Panc1 (cell line): Measurements from ENCODE around the gene RRAS2.

Source experiments
- CTCF ChIP-seq: fragments of 450-650 bp; IDR thresholded peaks from 2 replicates; pipeline ENCODE4 v1.5.1; 2017; ENCODE audit warnings: mild to moderate bottlenecking
- POLR2AphosphoS5 ChIP-seq: IDR thresholded peaks from 2 replicates; pipeline ENCODE4 v1.6.1; 2012; ENCODE audit warnings: mild to moderate bottlenecking, low read depth, low read length, moderate library complexity
- REST ChIP-seq, 2 experiments: IDR thresholded peaks; 2 replicates each; pipeline ENCODE4 v1.6.1; 2011 to 2012; ENCODE audit warnings: low read depth in 2 of 2, control low read depth in 1 of 2, low read length in 1 of 2, mild to moderate bottlenecking in 1 of 2, moderate library complexity in 1 of 2; ENCODE audit not compliant: insufficient read depth in 1 of 2
- SIN3A ChIP-seq: IDR thresholded peaks from 2 replicates; pipeline ENCODE4 v1.6.1; 2012; ENCODE audit warnings: low read depth, mild to moderate bottlenecking, low read length, moderate library complexity, borderline replicate concordance; ENCODE audit not compliant: insufficient read depth

- TF ChIP-seq CTCF: no peak
- TF ChIP-seq REST (IDR thresholded peaks at IDR 0.05; ENCODE audit: insufficient read depth in 1 of 2, low read depth in 2 of 2, low read length in 1 of 2): no peak
- TF ChIP-seq SIN3A: no peak
- no peak for TF ChIP-seq POLR2AphosphoS5
Observed at GRCh38 chr11:14228356-14228755, 130.6 kb downstream of the RRAS2 start.
